ENCODE measurements around the gene CEMIP.

DNA sequence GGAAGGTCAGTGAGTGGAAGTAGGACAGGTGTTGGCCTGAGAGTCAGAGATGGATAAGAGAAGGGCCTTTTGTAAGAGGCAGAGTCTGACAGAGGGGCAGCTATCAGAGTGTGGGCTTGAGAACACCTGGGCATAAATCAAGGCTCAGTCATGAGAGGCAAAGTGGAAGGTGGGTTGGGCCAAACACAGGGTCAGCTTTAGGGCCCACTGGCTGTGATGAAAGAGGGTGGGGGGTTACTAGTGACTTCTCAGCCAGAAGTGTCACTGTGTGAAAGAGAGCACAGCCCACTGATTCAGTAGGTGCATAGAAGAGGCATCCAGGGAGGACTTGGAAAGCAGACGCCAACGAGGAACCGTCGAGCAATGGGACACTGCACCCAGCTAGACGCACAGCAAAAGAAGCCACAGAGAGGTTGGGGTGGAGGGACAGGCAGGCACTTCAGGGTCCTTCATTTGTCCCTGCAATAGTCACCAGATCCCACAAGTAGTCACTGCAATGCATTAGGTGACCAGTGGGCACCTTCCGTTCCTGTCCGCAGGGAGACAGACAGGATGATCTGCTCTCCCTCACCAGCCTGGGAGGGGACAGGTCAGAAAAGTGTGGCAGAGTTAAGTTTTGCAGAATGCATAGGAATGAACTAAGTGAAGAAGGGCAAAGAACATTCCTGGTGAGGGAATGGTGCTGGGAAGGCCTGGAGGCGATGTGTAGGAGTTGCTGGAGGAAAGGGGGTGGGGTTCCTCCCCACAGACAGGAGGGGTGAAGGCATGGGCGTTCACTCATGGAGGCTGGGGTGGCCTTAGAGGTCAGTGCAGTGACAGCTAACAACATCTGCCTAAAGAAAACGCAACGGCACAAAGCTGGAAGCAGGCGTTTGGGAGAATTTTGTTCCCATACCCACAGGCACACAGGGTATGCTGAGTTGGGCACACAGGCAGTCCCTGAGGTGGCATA is 174.1 kb downstream of the CEMIP start:
- TF ChIP-seq, protein P1, sequence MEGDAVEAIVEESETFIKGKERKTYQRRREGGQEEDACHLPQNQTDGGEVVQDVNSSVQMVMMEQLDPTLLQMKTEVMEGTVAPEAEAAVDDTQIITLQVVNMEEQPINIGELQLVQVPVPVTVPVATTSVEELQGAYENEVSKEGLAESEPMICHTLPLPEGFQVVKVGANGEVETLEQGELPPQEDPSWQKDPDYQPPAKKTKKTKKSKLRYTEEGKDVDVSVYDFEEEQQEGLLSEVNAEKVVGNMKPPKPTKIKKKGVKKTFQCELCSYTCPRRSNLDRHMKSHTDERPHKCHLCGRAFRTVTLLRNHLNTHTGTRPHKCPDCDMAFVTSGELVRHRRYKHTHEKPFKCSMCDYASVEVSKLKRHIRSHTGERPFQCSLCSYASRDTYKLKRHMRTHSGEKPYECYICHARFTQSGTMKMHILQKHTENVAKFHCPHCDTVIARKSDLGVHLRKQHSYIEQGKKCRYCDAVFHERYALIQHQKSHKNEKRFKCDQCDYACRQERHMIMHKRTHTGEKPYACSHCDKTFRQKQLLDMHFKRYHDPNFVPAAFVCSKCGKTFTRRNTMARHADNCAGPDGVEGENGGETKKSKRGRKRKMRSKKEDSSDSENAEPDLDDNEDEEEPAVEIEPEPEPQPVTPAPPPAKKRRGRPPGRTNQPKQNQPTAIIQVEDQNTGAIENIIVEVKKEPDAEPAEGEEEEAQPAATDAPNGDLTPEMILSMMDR (IDR thresholded peaks at IDR 0.05), result no peak
- no peak for TF ChIP-seq EZH2 (IDR thresholded peaks at IDR 0.05)

All from neural progenitor cell (in vitro differentiated cells).